HepG2 (cell line): Measurements from ENCODE around the gene CAMK1G. TPM values are rescaled to one million over a fixed set of nuclear protein-coding genes. Genes with fewer than 3 reads are reported as not detected.

Experiments used
- ATAC-seq: fragments of 200-7000 bp; cut with Tn5 transposase; 3 replicates; pipeline ENCODE4 v1.9.1; 2020; ENCODE audit warnings: mild to moderate bottlenecking, moderate library complexity
- BruUV-seq: library from RNA; stranded (reverse); fragments of 400-500 nt; replicated peaks from 2 replicates; lab custom pipeline; 2021; lab: Mats Ljungman, UMichigan
- CTCF ChIA-PET: fragments of 300-600 bp; formaldehyde crosslinking; extraction: SDS; loops from one replicate; lab custom pipeline; 2021; ENCODE audit warnings: low total read pairs, inconsistent platforms, low intra/inter-chr PET ratio; lab: Yijun Ruan, JAX
- POLR2A ChIA-PET: fragments of 350-600 bp; sonication (Branson Sonifier 250); formaldehyde crosslinking; loops from one replicate; lab custom pipeline; 2020; ENCODE audit warnings: antibody characterized with exemption, inconsistent platforms; lab: Yijun Ruan, JAX
- DNase-seq: peaks from one replicate; pipeline ENCODE4 v3.0.0-alpha.2; 2015; ENCODE audit warnings: low spot score
- FAIRE-seq: peaks from 3 replicates; lab custom pipeline; 2011; peaks lifted over from hg19 to GRCh38; lab: Jason Lieb, UNC
- H2AFZ ChIP-seq: one replicate; pipeline ENCODE4 v1.6.1; 2011; ENCODE audit warnings: low read length, inconsistent platforms
- H3K27ac ChIP-seq: fragments of 300-600 bp; 3 replicates; pipeline ENCODE4 v1.8.0; 2011; ENCODE audit warnings: mixed run types, mild to moderate bottlenecking, mixed read lengths, low read length, inconsistent platforms; ENCODE audit not compliant: insufficient read depth; ENCODE audit errors: extremely low read length
- H3K27me3 ChIP-seq, 2 experiments: fragments of 200-600 bp in 1 of 2; 2 replicates in 1 of 2; 3 replicates in 1 of 2; pipeline versions ENCODE4 v1.6.0 to v1.8.0; 2011; ENCODE audit warnings: low read length in 2 of 2, mild to moderate bottlenecking in 2 of 2, moderate library complexity in 2 of 2, inconsistent platforms in 1 of 2; ENCODE audit not compliant: insufficient read depth in 2 of 2, control insufficient read depth in 1 of 2
- H3K36me3 ChIP-seq, 2 experiments: fragments of 200-600 bp in 1 of 2; replicated peaks in 1 of 2; 2 replicates in 1 of 2; 3 replicates in 1 of 2; pipeline versions ENCODE4 v1.5.1 to v1.8.0; 2011; ENCODE audit warnings: low read length in 2 of 2, inconsistent platforms in 1 of 2; ENCODE audit not compliant: insufficient read depth in 2 of 2, control insufficient read depth in 1 of 2
- H3K4me1 ChIP-seq: 2 replicates; pipeline ENCODE4 v1.5.1; 2012; ENCODE audit warnings: low read length, inconsistent platforms; ENCODE audit not compliant: insufficient read depth
- H3K4me2 ChIP-seq: 2 replicates; pipeline ENCODE4 v1.6.0; 2011; ENCODE audit warnings: low read depth, low read length, inconsistent platforms
- H3K4me3 ChIP-seq, 3 experiments: fragments of 200-600 bp in 1 of 3; sonication (generic), shearing (Covaris generic) in 1 of 3; replicated peaks in 1 of 3; 2 replicates each; pipeline ENCODE4 v1.5.1; 2011 to 2016; ENCODE audit warnings: low read length in 3 of 3, inconsistent platforms in 2 of 3, low read depth in 2 of 3, mild to moderate bottlenecking in 2 of 3, control low read depth in 1 of 3, mixed read lengths in 1 of 3; ENCODE audit not compliant: insufficient read depth in 1 of 3
- H3K79me2 ChIP-seq: one replicate; pipeline ENCODE4 v1.6.1; 2011; ENCODE audit warnings: low read length, inconsistent platforms; ENCODE audit not compliant: insufficient read depth
- H3K9ac ChIP-seq: 2 replicates; pipeline ENCODE4 v1.6.0; 2011; ENCODE audit warnings: mild to moderate bottlenecking, low read depth, low read length, inconsistent platforms; ENCODE audit not compliant: insufficient read depth
- H3K9me3 ChIP-seq: 2 replicates; pipeline ENCODE4 v1.5.1; 2012; ENCODE audit warnings: mild to moderate bottlenecking, low read length
- H4K20me1 ChIP-seq: 2 replicates; pipeline ENCODE4 v1.6.0; 2011; ENCODE audit warnings: inconsistent platforms, mild to moderate bottlenecking, low read length, moderate library complexity; ENCODE audit not compliant: insufficient read depth
- ZNF235 ChIP-seq: sonication (generic); formaldehyde crosslinking; IDR thresholded peaks from 2 replicates; pipeline ENCODE4 v1.8.1; 2023; ENCODE audit warnings: mild to moderate bottlenecking, missing genetic modification reagents, borderline replicate concordance
- ZNF552 ChIP-seq: sonication (generic); formaldehyde crosslinking; IDR thresholded peaks from 2 replicates; pipeline ENCODE4 v1.9.0; 2022; ENCODE audit warnings: missing genetic modification reagents, mild to moderate bottlenecking, borderline replicate concordance
- WGBS: methylation state at CpG from one replicate; pipeline ENCODE4 v1.1.6; 2017; ENCODE audit warnings: low lambda C conversion rate; 5-methylcytosine and 5-hydroxymethylcytosine counted together
- in situ Hi-C: cut with HindIII; loops from 2 replicates; pipeline ENCODE4 v1.10.0; 2017; ENCODE audit warnings: low pct_unique_long_range_greater_than_20kb; ENCODE audit not compliant: extremely low pct_ligation_motif_present
- intact Hi-C: fragments of 100-400 bp; cut with micrococcal nuclease; formaldehyde crosslinking; loops from one replicate; pipeline ENCODE4 v1.10.0; 2022; ENCODE audit not compliant: unreplicated experiment
- polyA plus RNA-seq, 8 experiments: library from polyadenylated mRNA; depleted of rRNA in 3 of 8; stranded (reverse) in 7 of 8; unstranded in 1 of 8; fragments of >200 nt; fragmentation: Illumina TruSeq in 4 of 8; extraction: Trizol in 4 of 8; gene quantifications; 2 replicates each; pipeline versions ENCODE4 v1.2.1 to v1.2.3, GENCODE V29; 2011 to 2016; ENCODE audit warnings: low read depth in 4 of 8, missing spikeins in 1 of 8, mixed read lengths in 1 of 8; ENCODE audit not compliant: insufficient read depth in 1 of 8
- total RNA-seq, 5 experiments: library from RNA; depleted of rRNA; stranded (reverse); fragments of >200 nt; fragmentation: Illumina TruSeq; extraction: Trizol; gene quantifications; 2 replicates each; pipeline ENCODE4 v1.2.3, GENCODE V29; 2016; ENCODE audit warnings: low read depth in 1 of 5
- TF ChIP-seq, protein P1 (sequence below): sonication (generic); formaldehyde crosslinking; IDR thresholded peaks from 2 replicates; pipeline ENCODE4 v1.4.0; 2020; ENCODE audit warnings: missing genetic modification reagents, borderline replicate concordance
- TF ChIP-seq, protein P2 (sequence below): sonication (generic); formaldehyde crosslinking; conservative IDR thresholded peaks from 2 replicates; pipeline ENCODE4 v1.4.0; 2020; ENCODE audit warnings: mild to moderate bottlenecking, missing genetic modification reagents, moderate library complexity

The CAMK1G gene
- total and polyA plus RNA-seq, 2 of the 13 experiments (the other 11 are each of a cell fraction or from before 2014, with no cell fraction given): not detected

DNA sequence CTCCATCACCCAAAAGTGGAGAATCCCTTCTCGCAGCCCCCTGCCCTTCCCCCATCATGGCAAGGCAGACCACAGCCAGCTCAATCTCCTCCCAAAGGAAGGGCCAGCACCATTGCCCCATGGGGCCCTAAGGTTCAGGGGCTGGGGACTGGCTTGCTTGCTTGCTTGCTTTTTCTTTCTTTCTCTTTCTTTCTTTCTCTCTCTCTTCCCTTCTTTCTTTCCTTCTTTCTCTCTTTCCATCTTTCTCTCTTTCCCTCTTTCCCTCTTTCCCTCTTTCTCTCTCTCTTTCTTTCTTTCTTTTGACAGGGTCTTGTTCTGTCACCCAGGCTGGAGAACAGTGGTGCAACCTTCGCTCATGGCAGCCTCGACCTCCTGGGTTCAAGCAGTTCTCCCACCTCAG is 38.1 kb upstream of the CAMK1G start:
- in situ Hi-C loops: no loop called here
- CTCF ChIA-PET: no interaction called here
- POLR2A ChIA-PET: no interaction called here
- H3K27ac ChIP-seq: no peak overlapping the region
- WGBS: 0% methylated on average over 3 of the region's 3 CpGs
- no TSS peak for BruUV-seq
- no peak overlapping the region for H3K4me2 ChIP-seq
- H3K27me3 ChIP-seq: no peaks in the 10 kb centered on the region
- FAIRE-seq (no peak), ATAC-seq (no peak), DNase-seq (no peak)
- H3K4me3 ChIP-seq: no peak overlapping the region
- no peaks in the 10 kb centered on the region for H3K9me3 ChIP-seq
- no peaks in the 10 kb centered on the region for H3K79me2 ChIP-seq
- no peak overlapping the region for H3K9ac ChIP-seq
- intact Hi-C loops: no loop called here
- TF ChIP-seq ZNF552 (CRISPR knock-in tag) (no peak), ZNF235 (no peak)
- TF ChIP-seq, protein P1, sequence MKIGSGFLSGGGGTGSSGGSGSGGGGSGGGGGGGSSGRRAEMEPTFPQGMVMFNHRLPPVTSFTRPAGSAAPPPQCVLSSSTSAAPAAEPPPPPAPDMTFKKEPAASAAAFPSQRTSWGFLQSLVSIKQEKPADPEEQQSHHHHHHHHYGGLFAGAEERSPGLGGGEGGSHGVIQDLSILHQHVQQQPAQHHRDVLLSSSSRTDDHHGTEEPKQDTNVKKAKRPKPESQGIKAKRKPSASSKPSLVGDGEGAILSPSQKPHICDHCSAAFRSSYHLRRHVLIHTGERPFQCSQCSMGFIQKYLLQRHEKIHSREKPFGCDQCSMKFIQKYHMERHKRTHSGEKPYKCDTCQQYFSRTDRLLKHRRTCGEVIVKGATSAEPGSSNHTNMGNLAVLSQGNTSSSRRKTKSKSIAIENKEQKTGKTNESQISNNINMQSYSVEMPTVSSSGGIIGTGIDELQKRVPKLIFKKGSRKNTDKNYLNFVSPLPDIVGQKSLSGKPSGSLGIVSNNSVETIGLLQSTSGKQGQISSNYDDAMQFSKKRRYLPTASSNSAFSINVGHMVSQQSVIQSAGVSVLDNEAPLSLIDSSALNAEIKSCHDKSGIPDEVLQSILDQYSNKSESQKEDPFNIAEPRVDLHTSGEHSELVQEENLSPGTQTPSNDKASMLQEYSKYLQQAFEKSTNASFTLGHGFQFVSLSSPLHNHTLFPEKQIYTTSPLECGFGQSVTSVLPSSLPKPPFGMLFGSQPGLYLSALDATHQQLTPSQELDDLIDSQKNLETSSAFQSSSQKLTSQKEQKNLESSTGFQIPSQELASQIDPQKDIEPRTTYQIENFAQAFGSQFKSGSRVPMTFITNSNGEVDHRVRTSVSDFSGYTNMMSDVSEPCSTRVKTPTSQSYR (CRISPR knock-in tag): no peak
- TF ChIP-seq, protein P2, sequence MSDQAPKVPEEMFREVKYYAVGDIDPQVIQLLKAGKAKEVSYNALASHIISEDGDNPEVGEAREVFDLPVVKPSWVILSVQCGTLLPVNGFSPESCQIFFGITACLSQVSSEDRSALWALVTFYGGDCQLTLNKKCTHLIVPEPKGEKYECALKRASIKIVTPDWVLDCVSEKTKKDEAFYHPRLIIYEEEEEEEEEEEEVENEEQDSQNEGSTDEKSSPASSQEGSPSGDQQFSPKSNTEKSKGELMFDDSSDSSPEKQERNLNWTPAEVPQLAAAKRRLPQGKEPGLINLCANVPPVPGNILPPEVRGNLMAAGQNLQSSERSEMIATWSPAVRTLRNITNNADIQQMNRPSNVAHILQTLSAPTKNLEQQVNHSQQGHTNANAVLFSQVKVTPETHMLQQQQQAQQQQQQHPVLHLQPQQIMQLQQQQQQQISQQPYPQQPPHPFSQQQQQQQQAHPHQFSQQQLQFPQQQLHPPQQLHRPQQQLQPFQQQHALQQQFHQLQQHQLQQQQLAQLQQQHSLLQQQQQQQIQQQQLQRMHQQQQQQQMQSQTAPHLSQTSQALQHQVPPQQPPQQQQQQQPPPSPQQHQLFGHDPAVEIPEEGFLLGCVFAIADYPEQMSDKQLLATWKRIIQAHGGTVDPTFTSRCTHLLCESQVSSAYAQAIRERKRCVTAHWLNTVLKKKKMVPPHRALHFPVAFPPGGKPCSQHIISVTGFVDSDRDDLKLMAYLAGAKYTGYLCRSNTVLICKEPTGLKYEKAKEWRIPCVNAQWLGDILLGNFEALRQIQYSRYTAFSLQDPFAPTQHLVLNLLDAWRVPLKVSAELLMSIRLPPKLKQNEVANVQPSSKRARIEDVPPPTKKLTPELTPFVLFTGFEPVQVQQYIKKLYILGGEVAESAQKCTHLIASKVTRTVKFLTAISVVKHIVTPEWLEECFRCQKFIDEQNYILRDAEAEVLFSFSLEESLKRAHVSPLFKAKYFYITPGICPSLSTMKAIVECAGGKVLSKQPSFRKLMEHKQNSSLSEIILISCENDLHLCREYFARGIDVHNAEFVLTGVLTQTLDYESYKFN (CRISPR knock-in tag): no peak
- no peaks in the 10 kb centered on the region for H3K4me1 ChIP-seq
- no peaks in the 10 kb centered on the region for H3K36me3 ChIP-seq
- H2AFZ ChIP-seq: no peak overlapping the region
- no peaks in the 10 kb centered on the region for H4K20me1 ChIP-seq
